GM23338 (cell line): ENCODE results near the gene RPS6KC1.

ENCODE experiments used
- CTCF ChIP-seq, 2 experiments: fragments of 200-600 bp in 1 of 2; sonication (generic) in 1 of 2; conservative IDR thresholded peaks; 2 replicates each; pipeline versions ENCODE4 v1.5.1 to v1.6.1; 2016 to 2017; ENCODE audit warnings: antibody characterized with exemption in 2 of 2, low read depth in 2 of 2, mild to moderate bottlenecking in 2 of 2, moderate library complexity in 1 of 2
- POLR2AphosphoS5 ChIP-seq: IDR thresholded peaks from 2 replicates; pipeline ENCODE4 v1.6.1; 2016; ENCODE audit warnings: antibody characterized with exemption, low read depth

- TF ChIP-seq POLR2AphosphoS5 (no peak), CTCF (conservative IDR thresholded peaks at IDR 0.05; ENCODE audit: low read depth in 2 of 2) (no peak)
These were observed 16.3 kb downstream of the RPS6KC1 start for GRCh38 chr1:213067352-213067751.
